OCI-LY7 (cell line): ENCODE results near the gene MRRF.

Experiments
- EZH2phosphoT487 ChIP-seq: fragments of 200-600 bp; sonication (generic); IDR thresholded peaks from 2 replicates; pipeline ENCODE4 v1.6.1; 2018; ENCODE audit warnings: low read depth, borderline replicate concordance, mild to moderate bottlenecking, mixed run types, antibody characterized with exemption, low read length, moderate library complexity, mixed read lengths
- TF ChIP-seq, protein P1 (sequence below): fragments of 200-600 bp; sonication (generic); conservative IDR thresholded peaks from 2 replicates; pipeline ENCODE4 v1.5.1; 2014; ENCODE audit warnings: mild to moderate bottlenecking, antibody characterized with exemption, low read length, moderate library complexity, mixed read lengths

DNA sequence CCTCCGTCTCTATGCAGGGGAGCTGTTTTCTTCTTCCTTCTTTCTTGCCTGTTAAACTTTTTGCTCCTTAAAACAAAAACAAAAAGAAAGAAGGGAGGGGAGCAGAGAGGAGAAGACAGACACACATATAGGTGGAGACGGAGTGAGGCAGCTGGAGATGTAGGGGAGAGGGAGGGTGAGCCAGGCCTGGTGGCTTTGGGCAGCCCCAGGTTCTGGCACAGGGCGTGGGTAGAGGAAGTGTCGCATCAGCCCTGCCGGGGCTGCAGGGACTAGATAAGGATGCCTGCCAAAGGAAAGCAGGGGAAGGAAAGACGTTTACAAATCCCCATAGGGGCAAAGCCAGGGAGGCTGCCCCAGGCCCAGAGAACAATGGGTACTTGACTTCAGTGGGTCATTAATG is 67.4 kb downstream of the MRRF start:
- TF ChIP-seq, protein P1, sequence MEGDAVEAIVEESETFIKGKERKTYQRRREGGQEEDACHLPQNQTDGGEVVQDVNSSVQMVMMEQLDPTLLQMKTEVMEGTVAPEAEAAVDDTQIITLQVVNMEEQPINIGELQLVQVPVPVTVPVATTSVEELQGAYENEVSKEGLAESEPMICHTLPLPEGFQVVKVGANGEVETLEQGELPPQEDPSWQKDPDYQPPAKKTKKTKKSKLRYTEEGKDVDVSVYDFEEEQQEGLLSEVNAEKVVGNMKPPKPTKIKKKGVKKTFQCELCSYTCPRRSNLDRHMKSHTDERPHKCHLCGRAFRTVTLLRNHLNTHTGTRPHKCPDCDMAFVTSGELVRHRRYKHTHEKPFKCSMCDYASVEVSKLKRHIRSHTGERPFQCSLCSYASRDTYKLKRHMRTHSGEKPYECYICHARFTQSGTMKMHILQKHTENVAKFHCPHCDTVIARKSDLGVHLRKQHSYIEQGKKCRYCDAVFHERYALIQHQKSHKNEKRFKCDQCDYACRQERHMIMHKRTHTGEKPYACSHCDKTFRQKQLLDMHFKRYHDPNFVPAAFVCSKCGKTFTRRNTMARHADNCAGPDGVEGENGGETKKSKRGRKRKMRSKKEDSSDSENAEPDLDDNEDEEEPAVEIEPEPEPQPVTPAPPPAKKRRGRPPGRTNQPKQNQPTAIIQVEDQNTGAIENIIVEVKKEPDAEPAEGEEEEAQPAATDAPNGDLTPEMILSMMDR, result no peak
- TF ChIP-seq EZH2phosphoT487, result no peak
